CD4-positive, alpha-beta T cell treated with Interleukin-12 subunit alpha and Interleukin-12 subunit beta, for 1 hour (primary cell): ENCODE data around the gene GARIN3.
A peak's percentile ranks its signal among the peaks of the same experiment; 100 is the strongest.

Source experiments
- DNase-seq: peaks from one replicate; pipeline ENCODE4 v3.0.0-alpha.2; 2020

GARIN3 gene

DNA sequence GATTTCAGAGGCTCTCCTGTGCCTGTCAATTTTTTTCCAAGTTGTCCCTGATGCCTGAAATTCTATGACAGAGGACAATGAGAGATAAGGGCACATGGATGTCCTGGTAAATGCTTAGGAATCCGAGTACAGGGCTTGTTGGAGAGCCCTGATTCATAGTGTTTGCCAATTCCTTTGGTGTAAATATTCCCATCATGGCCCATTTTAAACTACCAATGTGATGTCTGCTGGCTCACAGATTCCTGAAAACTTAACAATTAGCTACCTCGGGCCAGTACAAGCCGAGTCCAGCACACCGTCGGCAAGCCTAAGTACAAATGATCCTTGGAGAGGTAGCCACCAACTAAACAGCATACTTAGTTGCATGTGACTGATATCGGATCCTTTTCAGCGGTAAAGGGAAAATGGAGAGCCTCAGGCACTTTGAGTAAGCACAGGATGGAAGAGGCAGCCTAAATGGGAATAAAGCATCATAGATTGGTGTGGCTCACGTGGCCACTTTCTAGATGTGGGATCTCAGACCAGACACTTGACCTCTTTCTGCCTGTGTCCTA, 18.1 kb upstream of the GARIN3 start:
- no peak for DNase-seq

DNA sequence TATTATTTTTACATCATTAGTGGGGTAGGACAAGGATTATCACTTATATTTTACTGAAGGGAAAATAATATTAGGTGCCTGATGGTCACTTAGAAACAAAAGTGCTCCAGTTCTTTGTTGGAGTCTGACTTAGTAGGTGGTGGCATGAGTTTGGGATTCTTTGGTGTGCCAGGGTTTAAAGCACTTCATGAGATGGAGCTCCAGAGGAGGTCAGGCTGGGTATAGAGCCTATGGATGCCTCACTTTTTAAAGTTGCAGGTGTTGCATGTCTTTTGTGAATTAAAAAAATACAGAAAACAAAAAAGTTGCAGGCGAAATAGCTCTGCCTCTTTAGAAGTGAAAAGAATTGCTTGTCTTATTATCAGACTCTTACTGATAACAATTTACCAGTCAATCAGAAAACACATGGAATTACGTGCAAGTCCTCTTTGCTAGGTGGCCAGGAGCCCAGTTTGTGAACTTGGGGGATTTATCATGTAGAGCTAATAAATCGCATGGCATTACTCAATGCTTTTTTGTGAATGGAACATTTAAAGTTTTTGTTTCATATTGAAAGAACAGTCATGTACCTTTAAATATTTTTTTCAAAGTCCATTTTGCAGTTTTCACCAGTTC, 16.2 kb upstream of the GARIN3 start:
- no peak for DNase-seq

GRCh38 chr5:157180374-157181264, 14.6 kb upstream of the GARIN3 start, which contains the start of gene ITK:
Gene ITK, plus strand, starts transcription at chr5:157180840. Its CDS starts 138 bp downstream, at chr5:157180978.
- peak; percentile 82 for DNase-seq

DNA sequence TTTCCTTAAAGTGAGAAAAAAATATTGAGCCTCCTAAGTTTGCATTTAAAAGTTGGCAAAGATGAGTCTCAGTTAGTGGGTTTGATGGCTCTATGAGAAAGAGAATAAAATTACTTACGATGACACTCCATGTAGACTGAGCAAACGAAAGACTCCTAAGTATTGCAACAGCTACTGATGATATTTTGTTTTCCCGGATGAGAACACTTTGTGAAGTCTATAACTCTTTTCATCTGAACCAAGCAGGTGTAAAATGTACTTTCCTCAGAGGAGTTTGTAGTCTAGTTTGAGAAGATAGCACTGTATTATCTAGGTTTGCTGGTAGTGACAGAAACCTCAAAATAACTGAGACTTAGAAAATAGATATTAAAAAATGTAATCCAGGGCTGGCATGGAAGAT, 12.9 kb upstream of the GARIN3 start:
- no peak for DNase-seq

- DNase-seq = no peak
Measured at GRCh38 chr5:157177953-157178352, 11.9 kb upstream of the GARIN3 start.

DNA sequence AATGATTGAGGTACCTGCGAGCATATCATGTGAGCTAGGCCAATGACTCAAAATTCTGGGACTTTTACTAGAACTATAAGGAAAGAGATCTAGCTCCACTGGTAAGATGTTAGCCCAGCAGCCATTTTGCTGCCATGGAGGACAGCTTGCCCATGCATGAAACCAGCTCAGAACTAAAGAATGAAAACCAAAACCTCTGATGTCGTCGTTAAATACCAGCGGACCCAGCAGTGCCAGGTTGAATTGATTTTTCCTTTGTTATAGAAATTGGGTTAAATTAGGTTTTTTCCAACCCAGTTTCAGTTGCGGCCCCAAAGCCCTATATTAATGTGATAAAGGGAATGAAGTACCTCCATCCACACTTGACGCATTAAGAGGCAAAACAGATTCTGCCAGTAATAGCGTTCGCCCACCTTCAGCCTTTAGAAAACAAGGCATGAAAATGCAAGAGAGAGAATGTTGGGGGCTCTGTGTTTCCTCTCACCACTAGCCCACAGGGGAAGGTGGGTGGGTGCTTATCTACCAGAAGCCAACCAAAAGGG, 9.1 kb upstream of the GARIN3 start:
- no peak for DNase-seq

- DNase-seq = peak; percentile 87
Measured at GRCh38 chr5:157172403-157172802, 6.3 kb upstream of the GARIN3 start.

GRCh38 chr5:157168286-157168685, 2.2 kb upstream of the GARIN3 start:
- no peak for DNase-seq

- no peak for DNase-seq
Measured at GRCh38 chr5:157167214-157167621, 1.2 kb upstream of the GARIN3 start.

DNA sequence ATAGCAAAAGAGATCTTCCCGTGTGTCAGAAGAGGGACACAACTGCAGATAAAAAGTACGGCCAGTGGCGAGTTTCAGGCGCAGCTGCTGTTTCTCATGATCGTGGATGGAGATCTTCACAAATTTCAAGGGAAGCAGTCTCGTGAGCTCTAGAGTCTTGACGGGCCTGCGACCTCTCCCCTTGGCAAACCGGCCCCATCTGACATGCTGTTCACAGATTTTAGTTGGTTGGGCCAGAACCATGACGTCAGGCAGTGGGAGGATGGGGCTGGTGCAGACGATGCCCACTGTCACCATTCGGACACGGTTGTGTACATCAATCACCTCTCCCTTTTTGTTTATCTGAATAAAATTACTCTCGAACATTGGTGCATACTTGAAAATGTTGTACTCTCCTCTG, 396 bp downstream of the GARIN3 start:
- DNase-seq = no peak

GRCh38 chr5:157165261-157165660, 803 bp downstream of the GARIN3 start:
- DNase-seq = no peak

GRCh38 chr5:157164521-157164920, 1.5 kb downstream of the GARIN3 start:
- DNase-seq = no peak

DNA sequence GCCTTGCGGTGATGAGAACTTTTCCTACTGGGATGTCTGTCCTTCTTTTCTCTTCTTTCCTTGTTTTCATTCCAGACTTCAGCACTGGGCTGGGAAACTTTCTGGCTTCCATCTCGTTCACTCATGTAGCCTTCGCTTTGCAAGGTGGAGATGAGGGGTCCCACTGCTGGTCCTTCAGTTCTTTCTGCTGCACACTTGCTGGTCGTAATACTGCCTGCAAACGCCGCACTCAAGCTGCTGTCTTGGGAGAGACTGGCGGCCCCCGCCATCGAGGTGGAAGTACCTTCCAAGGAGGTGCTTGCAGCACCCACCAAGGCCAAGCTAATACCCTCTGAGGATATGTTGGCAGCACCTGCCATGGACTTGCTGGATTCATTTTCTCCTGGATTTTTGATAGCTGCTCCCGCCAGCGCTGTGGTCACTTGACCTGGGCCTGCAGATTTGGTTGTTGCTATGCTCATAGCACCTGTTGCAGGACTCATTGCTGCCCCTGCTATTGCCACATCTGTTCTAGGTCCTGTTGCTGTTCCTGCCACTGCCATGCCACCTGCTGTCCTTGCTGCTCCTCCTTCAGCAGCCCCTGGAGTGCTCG, 3.0 kb downstream of the GARIN3 start:
- DNase-seq = no peak

DNA sequence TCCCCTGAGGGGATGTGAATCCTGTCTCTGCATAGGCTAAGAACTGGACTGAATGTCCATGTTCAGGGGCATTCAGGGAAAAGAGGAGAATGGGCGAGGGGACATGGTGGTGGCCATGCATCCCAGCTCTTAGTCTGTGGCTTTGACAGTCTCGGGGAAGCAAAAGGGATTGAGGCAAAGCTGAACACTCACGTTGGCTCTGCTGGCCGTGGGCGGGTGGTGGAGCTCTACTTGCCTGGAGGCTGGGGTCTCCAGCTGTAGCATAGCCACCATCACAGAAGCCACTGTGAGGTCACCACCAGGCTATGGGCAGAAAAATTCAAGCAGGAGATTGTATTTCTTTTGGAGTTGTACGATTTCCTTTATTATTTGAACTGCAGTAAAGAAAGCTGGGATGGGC, 4.1 kb downstream of the GARIN3 start:
- no peak for DNase-seq

GRCh38 chr5:157160001-157160400, 6.1 kb downstream of the GARIN3 start:
- peak; percentile 79 for DNase-seq

GRCh38 chr5:157159209-157159751, 6.8 kb downstream of the GARIN3 start:
- DNase-seq = peak; percentile 84

DNA sequence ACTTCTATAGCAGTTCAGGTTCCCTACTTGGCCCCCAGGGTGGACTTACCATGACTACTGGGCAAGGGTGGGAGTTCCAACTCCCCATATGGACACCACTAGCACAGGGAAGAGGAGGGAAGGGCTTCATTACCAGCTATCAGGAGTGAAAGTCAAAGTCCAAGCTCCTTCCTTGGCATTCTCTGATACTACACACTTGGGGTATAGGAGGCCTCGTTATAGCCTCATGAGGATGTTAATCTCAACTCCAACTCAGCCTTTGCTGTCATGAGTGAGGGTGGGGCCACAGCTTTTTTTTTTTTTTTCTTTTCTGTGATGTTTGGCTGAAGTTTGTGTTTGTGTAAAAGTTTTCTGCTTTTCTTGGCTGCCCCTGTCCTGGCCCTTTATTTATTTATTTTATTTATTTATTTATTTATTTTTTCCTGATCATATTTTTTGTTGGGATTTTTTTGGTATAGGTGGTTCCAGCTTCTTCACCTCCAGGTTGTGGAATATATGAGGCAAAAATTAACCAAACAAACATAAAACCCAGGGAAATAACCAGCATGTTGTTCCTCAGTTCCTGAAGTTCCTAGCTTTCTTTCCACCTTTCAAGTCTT, 8.7 kb downstream of the GARIN3 start:
- DNase-seq = no peak

DNA sequence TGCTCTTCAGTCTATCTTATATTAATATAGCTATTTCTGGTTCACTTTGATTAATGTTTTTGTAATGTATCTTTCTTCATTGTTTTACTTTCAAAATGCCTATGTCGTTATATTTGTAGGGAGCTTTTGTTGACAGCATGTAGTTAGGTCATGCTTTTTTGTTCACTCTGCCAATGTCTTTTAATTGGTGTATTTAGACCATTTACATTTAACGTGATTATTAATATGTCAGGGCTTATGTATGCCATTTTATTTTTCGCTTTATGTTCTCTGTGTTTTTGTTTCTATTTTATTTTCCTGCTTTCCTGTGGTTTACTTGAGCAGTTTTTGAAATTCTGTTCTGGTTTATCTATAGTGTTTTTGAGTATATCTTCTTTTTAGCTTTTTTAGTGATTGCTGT, 10.8 kb downstream of the GARIN3 start:
- DNase-seq = no peak

DNA sequence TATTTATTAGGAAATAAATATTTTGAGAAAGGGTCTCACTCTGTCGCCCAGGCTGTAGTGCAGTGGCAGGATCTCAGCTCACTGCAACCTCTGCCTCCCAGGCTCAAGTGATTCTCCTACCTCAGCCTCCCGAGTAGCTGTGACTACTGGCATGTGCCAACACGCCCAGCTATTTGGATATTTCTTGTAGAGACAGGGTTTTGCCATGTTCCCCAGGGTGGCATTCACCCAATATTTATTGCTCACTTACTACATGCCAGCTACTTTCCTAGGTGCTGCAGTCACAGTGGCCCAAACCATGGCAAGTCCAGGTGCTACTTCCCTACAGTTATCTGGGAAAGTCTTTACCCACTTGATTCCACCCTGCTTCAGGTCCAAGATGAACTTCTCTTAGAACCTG, 15.1 kb downstream of the GARIN3 start:
- DNase-seq = no peak

GRCh38 chr5:157148734-157149615, 17.1 kb downstream of the GARIN3 start:
- peak; percentile 89 for DNase-seq

- DNase-seq = peak; percentile 60
Measured at GRCh38 chr5:157143127-157143971, 22.7 kb downstream of the GARIN3 start.
